GM19238 (cell line): ENCODE results near the gene HBD.
"Not testable (repeated sequence)": the region's sequence is repeated elsewhere in the genome, so short reads cannot be mapped to it uniquely, and the experiment has no call there.

Source experiments
- DNase-seq: peaks from one replicate; pipeline ENCODE4 v3.0.0; 2011; ENCODE audit warnings: low spot score; ENCODE audit not compliant: insufficient read length

Gene HBD

GRCh38 chr11:5253440-5253839 is 19.2 kb upstream of the HBD start:
- DNase-seq, result not testable (repeated sequence)

- DNase-seq, result no peak
Observed at GRCh38 chr11:5252919-5253265, 18.6 kb upstream of the HBD start.

- DNase-seq, result no peak
Observed at GRCh38 chr11:5252192-5252918, 18.1 kb upstream of the HBD start.

- DNase-seq, result no peak
Observed at GRCh38 chr11:5251746-5252145, 17.5 kb upstream of the HBD start.

GRCh38 chr11:5250543-5251204 is 16.4 kb upstream of the HBD start:
- DNase-seq, result no peak

- DNase-seq, result not testable (repeated sequence)
Observed at GRCh38 chr11:5249807-5250396, 15.6 kb upstream of the HBD start, which contains the start of gene HBG1. TSS of gene HBG1 (minus strand) at chr11:5249857. CDS start at chr11:5249804, 53 bp downstream.

- DNase-seq, result not testable (repeated sequence)
Observed at GRCh38 chr11:5248498-5248897, 14.2 kb upstream of the HBD start.

- DNase-seq, result no peak
Observed at GRCh38 chr11:5247472-5248192, 13.3 kb upstream of the HBD start.

GRCh38 chr11:5246772-5247471 is 12.6 kb upstream of the HBD start:
- no peak for DNase-seq

- no peak for DNase-seq
Observed at GRCh38 chr11:5245155-5245554, 10.9 kb upstream of the HBD start.

- DNase-seq, result no peak
Observed at GRCh38 chr11:5243816-5244180, 9.5 kb upstream of the HBD start.

GRCh38 chr11:5242933-5243815 is 8.9 kb upstream of the HBD start:
- no peak for DNase-seq

GRCh38 chr11:5242208-5242607 is 7.9 kb upstream of the HBD start:
- no peak for DNase-seq

GRCh38 chr11:5241458-5241857 is 7.2 kb upstream of the HBD start:
- DNase-seq, result no peak

- no peak for DNase-seq
Observed at GRCh38 chr11:5240458-5240857, 6.2 kb upstream of the HBD start.

GRCh38 chr11:5240056-5240455 is 5.8 kb upstream of the HBD start:
- DNase-seq, result no peak

- no peak for DNase-seq
Observed at GRCh38 chr11:5239046-5239445, 4.8 kb upstream of the HBD start.

GRCh38 chr11:5238486-5238885 is 4.2 kb upstream of the HBD start:
- no peak for DNase-seq

GRCh38 chr11:5237420-5237819 is 3.1 kb upstream of the HBD start:
- no peak for DNase-seq

GRCh38 chr11:5235364-5236095 is 1.2 kb upstream of the HBD start:
- DNase-seq, result no peak
